Measurements from ENCODE around the gene SSBP3.

- TF ChIP-seq POLR2A (IDR thresholded peaks at IDR 0.05) (no peak), CTCF (IDR thresholded peaks at IDR 0.05) (no peak)
Observed at GRCh38 chr1:54223441-54224202, 182.6 kb downstream of the SSBP3 start.
